Measurements from ENCODE around the gene TMEM256.

TMEM256 gene

GRCh38 chr17:7407485-7408251 lies 3.8 kb upstream of the TMEM256 start, which contains the start of gene NLGN2:
Gene NLGN2 (plus strand): TSS chr17:7407845. CDS start chr17:7408256, 411 bp downstream.
- DNase-seq: no peak

- DNase-seq: no peak
Measured at GRCh38 chr17:7407082-7407481, 3.2 kb upstream of the TMEM256 start.

- no peak for DNase-seq
Measured at GRCh38 chr17:7406235-7406825, 2.4 kb upstream of the TMEM256 start.

GRCh38 chr17:7405350-7406234 lies 1.7 kb upstream of the TMEM256 start:
- no peak for DNase-seq

GRCh38 chr17:7404737-7405349 lies 946 bp upstream of the TMEM256 start:
- peak; percentile 25 to 55 for DNase-seq

- peak; percentile 22 to 36 for DNase-seq
Measured at GRCh38 chr17:7403727-7403976, 245 bp downstream of the TMEM256 start.

- DNase-seq: no peak
Measured at GRCh38 chr17:7403043-7403726, 712 bp downstream of the TMEM256 start.

GRCh38 chr17:7398612-7399011 lies 5.3 kb downstream of the TMEM256 start:
- DNase-seq: no peak

GRCh38 chr17:7396147-7396546 lies 7.8 kb downstream of the TMEM256 start:
- no peak for DNase-seq

GRCh38 chr17:7394452-7395191 lies 9.3 kb downstream of the TMEM256 start, which contains the start of gene PLSCR3:
Gene PLSCR3 (minus strand): TSS chr17:7394525. CDS start chr17:7394110, 415 bp downstream.
- peak; percentile 42 to 53 for DNase-seq

- no peak for DNase-seq
Measured at GRCh38 chr17:7393613-7394451, 10.1 kb downstream of the TMEM256 start.

GRCh38 chr17:7392696-7393612 lies 10.9 kb downstream of the TMEM256 start:
- no peak for DNase-seq

GRCh38 chr17:7391307-7391706 lies 12.6 kb downstream of the TMEM256 start:
- DNase-seq: no peak

GRCh38 chr17:7389924-7390910 lies 13.7 kb downstream of the TMEM256 start:
- no peak for DNase-seq

- DNase-seq: no peak
Measured at GRCh38 chr17:7388856-7389255, 15.0 kb downstream of the TMEM256 start.

- DNase-seq: no peak
Measured at GRCh38 chr17:7384489-7385081, 19.3 kb downstream of the TMEM256 start.

GRCh38 chr17:7383742-7384488 lies 20.0 kb downstream of the TMEM256 start:
- DNase-seq: peak in 1 of 2 experiments; percentile 1
